MM.1S (cell line): Measurements from ENCODE around the gene THRA.

Experiments
- DNase-seq: peaks from one replicate; pipeline ENCODE4 v3.0.0-alpha.2; 2015
- H2AFZ ChIP-seq: fragments of 300-600 bp; sonication (generic); 2 replicates; pipeline ENCODE4 v1.6.0; 2016; ENCODE audit warnings: antibody characterized with exemption, low read length
- H3F3A ChIP-seq: fragments of 300-600 bp; sonication (generic); 2 replicates; pipeline ENCODE4 v1.6.1; 2016; ENCODE audit warnings: mild to moderate bottlenecking, antibody characterized with exemption, low read length, moderate library complexity, mixed read lengths; ENCODE audit not compliant: insufficient read depth
- H3K27ac ChIP-seq: fragments of 300-600 bp; sonication (generic); 2 replicates; pipeline ENCODE4 v1.5.1; 2016; ENCODE audit warnings: mild to moderate bottlenecking, low read length
- H3K27me3 ChIP-seq: fragments of 300-600 bp; sonication (generic); replicated peaks from 2 replicates; pipeline ENCODE4 v1.6.0; 2016; ENCODE audit warnings: low read length; ENCODE audit not compliant: insufficient read depth
- H3K36me3 ChIP-seq: fragments of 300-600 bp; sonication (generic); replicated peaks from 2 replicates; pipeline ENCODE4 v1.6.1; 2016; ENCODE audit warnings: mild to moderate bottlenecking, low read length, mixed read lengths; ENCODE audit not compliant: insufficient read depth
- H3K4me1 ChIP-seq: fragments of 300-600 bp; sonication (generic); 2 replicates; pipeline ENCODE4 v1.6.1; 2016; ENCODE audit warnings: low read length, mixed read lengths
- H3K4me2 ChIP-seq: fragments of 300-600 bp; sonication (generic); 2 replicates; pipeline ENCODE4 v1.6.0; 2016; ENCODE audit warnings: low read depth, low read length
- H3K4me3 ChIP-seq: fragments of 300-600 bp; sonication (generic); 2 replicates; pipeline ENCODE4 v1.5.1; 2016; ENCODE audit warnings: low read length, mixed read lengths
- H3K79me2 ChIP-seq: fragments of 300-600 bp; sonication (generic); 2 replicates; pipeline ENCODE4 v1.6.1; 2016; ENCODE audit warnings: mixed run types, low read length, mixed read lengths
- H3K9ac ChIP-seq: fragments of 300-600 bp; sonication (generic); 2 replicates; pipeline ENCODE4 v1.6.1; 2016; ENCODE audit warnings: low read length, mixed read lengths
- H3K9me2 ChIP-seq: fragments of 300-600 bp; sonication (generic); replicated peaks from 2 replicates; pipeline ENCODE4 v1.6.1; 2016; ENCODE audit warnings: mild to moderate bottlenecking, low read length, mixed read lengths; ENCODE audit not compliant: insufficient read depth
- H3K9me3 ChIP-seq: fragments of 300-600 bp; sonication (generic); replicated peaks from 2 replicates; pipeline ENCODE4 v1.6.1; 2016; ENCODE audit warnings: mild to moderate bottlenecking, low read length, mixed read lengths; ENCODE audit not compliant: insufficient read depth
- H4K20me1 ChIP-seq: fragments of 300-600 bp; sonication (generic); 2 replicates; pipeline ENCODE4 v1.6.1; 2016; ENCODE audit warnings: mild to moderate bottlenecking, low read length, moderate library complexity, mixed read lengths; ENCODE audit not compliant: insufficient read depth
- CTCF ChIP-seq: fragments of 300-600 bp; sonication (generic); IDR thresholded peaks from 2 replicates; pipeline ENCODE4 v1.5.1; 2016; ENCODE audit warnings: antibody characterized with exemption, low read length, mixed read lengths
- EZH2 ChIP-seq: fragments of 300-600 bp; sonication (generic); optimal IDR thresholded peaks from 2 replicates; pipeline ENCODE3; 2017; ENCODE audit warnings: low read depth, mild to moderate bottlenecking, antibody characterized with exemption, low read length, mixed read lengths
- EZH2phosphoT487 ChIP-seq: fragments of 300-600 bp; sonication (generic); IDR thresholded peaks from 2 replicates; pipeline ENCODE4 v1.6.1; 2018; ENCODE audit warnings: antibody characterized with exemption, low read length

Gene THRA

DNA sequence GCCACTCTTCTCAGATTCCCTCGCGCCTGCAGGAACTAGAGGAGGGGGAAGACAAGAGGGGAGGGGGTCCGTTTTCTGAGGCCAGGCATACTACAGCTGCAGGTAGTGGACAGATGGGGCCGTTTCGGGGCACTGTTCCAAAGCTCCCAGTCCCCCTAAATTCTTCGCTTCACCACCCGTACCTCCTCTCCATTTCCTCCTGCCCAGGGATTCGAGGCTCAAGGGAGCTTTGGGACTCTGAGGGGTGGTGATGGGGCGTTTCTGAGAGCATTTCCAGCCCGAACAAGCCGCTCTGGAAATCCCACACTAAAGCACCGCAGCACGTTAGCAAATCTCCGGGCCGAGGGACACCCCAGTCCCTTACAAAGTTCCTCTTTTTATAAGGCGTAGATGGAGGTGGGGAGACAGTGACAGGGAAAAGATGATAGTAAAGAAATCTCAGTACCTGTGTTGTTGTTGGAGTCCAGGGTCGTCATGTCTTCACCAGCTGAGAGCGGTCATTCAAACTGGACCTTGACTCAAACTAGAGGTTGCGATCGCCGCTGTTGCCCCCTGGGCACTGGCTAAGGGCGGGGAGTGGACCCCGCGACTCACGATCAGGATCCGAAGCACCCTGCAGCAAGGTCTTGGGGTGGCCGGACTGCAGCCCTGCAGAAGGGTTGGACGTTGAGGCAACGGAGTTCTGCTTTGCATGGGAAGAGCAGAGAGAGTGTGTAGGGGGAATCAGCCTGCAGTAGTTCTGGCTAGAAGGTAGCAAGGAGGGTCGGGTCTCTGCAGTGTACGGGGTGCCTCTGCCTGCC, 37.1 kb downstream of the THRA start:
- peak overlapping the region; percentile 99 for H3K4me2 ChIP-seq
- H4K20me1 ChIP-seq, result no peaks in the 10 kb centered on the region
- no peak for TF ChIP-seq CTCF
- TF ChIP-seq EZH2phosphoT487, result no peak
- no peak for TF ChIP-seq EZH2
- H3K9me3 ChIP-seq, result no peaks in the 10 kb centered on the region
- peak overlapping the region; percentile 81 for H3K9ac ChIP-seq
- H3K27me3 ChIP-seq, result no peaks in the 10 kb centered on the region
- peak overlapping the region; percentile 67 for H2AFZ ChIP-seq
- no peaks in the 10 kb centered on the region for H3K9me2 ChIP-seq
- H3F3A ChIP-seq, result peaks cover 69% of the 10 kb centered on the region
- peaks cover 39% of the 10 kb centered on the region for H3K79me2 ChIP-seq
- H3K4me1 ChIP-seq, result peaks cover 68% of the 10 kb centered on the region
- H3K27ac ChIP-seq, result peak overlapping the region; percentile 78; the same call in 1 of the 2 replicates
- DNase-seq, result peak; percentile 14
- peak overlapping the region; percentile 92 for H3K4me3 ChIP-seq
- no peaks in the 10 kb centered on the region for H3K36me3 ChIP-seq

DNA sequence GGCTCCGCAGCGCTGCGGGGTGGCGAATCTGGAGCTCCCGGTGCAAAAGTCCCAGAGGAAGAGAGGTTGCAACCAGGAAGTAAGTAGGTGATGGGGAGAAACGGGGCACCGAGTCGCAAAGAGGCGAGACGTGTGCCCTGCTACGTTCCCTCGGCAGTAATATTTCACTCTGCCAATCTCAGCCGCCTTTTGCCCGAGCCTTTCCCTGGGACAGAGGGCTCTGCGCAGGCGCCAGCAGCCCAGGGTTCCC, 37.6 kb downstream of the THRA start, which contains the start of gene NR1D1:
TSS of gene NR1D1 (minus strand) at position 171 of the 250 bp plus-strand sequence. CDS start 495 bp downstream, outside the sequence.
- Histone ChIP-seq H3K36me3 (no peaks in the 10 kb centered on the region), H2AFZ (peak within 1 kb of the TSS; percentile 67), H3K9me2 (no peaks in the 10 kb centered on the region), H3K4me3 (peak within 1 kb of the TSS; percentile 92), H3K27me3 (no peaks in the 10 kb centered on the region), H3K79me2 (peaks cover 33% of the 10 kb centered on the region), H3K9ac (peak within 1 kb of the TSS; percentile 81), H3K27ac (peak within 1 kb of the TSS; percentile 78), H3K4me2 (peak within 1 kb of the TSS; percentile 99), H3K4me1 (peaks cover 68% of the 10 kb centered on the region), H3K9me3 (no peaks in the 10 kb centered on the region), H3F3A (peaks cover 66% of the 10 kb centered on the region), H4K20me1 (no peaks in the 10 kb centered on the region)
- TF ChIP-seq CTCF (no peak), EZH2phosphoT487 (no peak), EZH2 (no peak)
- DNase-seq, result no peak

DNA sequence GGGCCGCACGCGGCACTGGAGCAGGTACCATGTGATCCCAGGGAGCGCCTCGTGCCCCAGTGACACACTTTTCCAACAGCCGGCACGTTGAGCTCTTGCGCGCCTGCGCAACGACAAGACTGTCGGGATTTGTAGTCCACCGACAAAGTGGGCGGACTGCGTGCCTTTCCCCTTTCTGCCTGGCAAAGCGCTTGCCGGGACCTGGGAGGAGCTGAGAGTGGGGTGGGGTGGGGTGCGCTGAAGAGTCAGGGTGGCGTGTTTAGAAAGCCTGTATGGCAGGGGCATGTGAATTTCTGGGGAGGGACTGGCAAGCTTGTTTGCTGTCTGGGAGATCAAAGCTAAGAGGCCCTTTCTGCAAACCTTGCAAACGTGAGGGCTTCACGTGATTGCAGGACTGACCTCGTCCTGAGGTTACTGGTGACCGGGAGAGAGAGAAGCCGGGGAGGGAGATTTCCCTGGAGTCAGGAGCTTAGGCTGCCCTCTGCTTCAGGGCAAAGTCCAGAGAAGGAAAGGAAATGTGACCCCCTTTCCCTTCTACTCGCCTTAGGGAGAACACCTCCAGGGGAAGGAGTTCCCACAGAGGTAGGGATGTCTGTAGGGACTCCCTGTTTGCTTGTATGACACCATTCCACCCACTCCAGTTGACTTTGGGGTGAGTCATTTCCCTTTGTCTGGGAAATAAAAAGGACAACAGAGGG, 38.1 kb downstream of the THRA start:
- H3K9ac ChIP-seq, result peak overlapping the region; percentile 81
- peak overlapping the region; percentile 92 for H3K4me3 ChIP-seq
- peaks cover 68% of the 10 kb centered on the region for H3K4me1 ChIP-seq
- no peaks in the 10 kb centered on the region for H4K20me1 ChIP-seq
- H3K27me3 ChIP-seq, result no peaks in the 10 kb centered on the region
- H3K4me2 ChIP-seq, result peak overlapping the region; percentile 99
- peaks cover 61% of the 10 kb centered on the region for H3F3A ChIP-seq
- TF ChIP-seq EZH2phosphoT487 (no peak), CTCF (no peak), EZH2 (no peak)
- peak; percentile 97 for DNase-seq
- H2AFZ ChIP-seq, result peak overlapping the region; percentile 67
- peak overlapping the region; percentile 78 for H3K27ac ChIP-seq
- H3K9me2 ChIP-seq, result no peaks in the 10 kb centered on the region
- no peaks in the 10 kb centered on the region for H3K9me3 ChIP-seq
- H3K79me2 ChIP-seq, result peaks cover 31% of the 10 kb centered on the region
- no peaks in the 10 kb centered on the region for H3K36me3 ChIP-seq
